H9 (cell line): ENCODE data around the gene REV1. TPM values are rescaled to one million over a fixed set of nuclear protein-coding genes. Genes with fewer than 3 reads are reported as not detected.
A peak's percentile ranks its signal among the peaks of the same experiment; 100 is the strongest.

Experiments used
- DNase-seq: peaks from one replicate; pipeline ENCODE4 v3.0.0-alpha.2; 2017
- H2AFZ ChIP-seq: one replicate; pipeline ENCODE4 v1.6.1; 2013; ENCODE audit warnings: mild to moderate bottlenecking, low read length, control low read depth, moderate library complexity
- H2AK5ac ChIP-seq: 2 replicates; pipeline ENCODE4 v1.6.1; 2013; ENCODE audit warnings: low read length, control low read depth, mixed read lengths; ENCODE audit not compliant: insufficient read length
- H2BK120ac ChIP-seq: one replicate; pipeline ENCODE4 v1.6.1; 2013; ENCODE audit warnings: low read depth, mild to moderate bottlenecking, low read length, control low read depth, inconsistent platforms; ENCODE audit not compliant: poor library complexity, severe bottlenecking
- H2BK12ac ChIP-seq: 2 replicates; pipeline ENCODE4 v1.6.1; 2013; ENCODE audit warnings: low read length, control low read depth, mixed read lengths, low read depth; ENCODE audit not compliant: insufficient read length
- H2BK15ac ChIP-seq: 2 replicates; pipeline ENCODE4 v1.6.1; 2013; ENCODE audit warnings: low read depth, low read length, control low read depth
- H2BK20ac ChIP-seq: one replicate; pipeline ENCODE4 v1.6.1; 2013; ENCODE audit warnings: low read depth, mild to moderate bottlenecking, low read length, control low read depth, inconsistent platforms; ENCODE audit not compliant: poor library complexity, severe bottlenecking
- H2BK5ac ChIP-seq: 2 replicates; pipeline ENCODE4 v1.6.1; 2013; ENCODE audit warnings: low read length, control low read depth, mixed read lengths; ENCODE audit not compliant: insufficient read length
- H3K14ac ChIP-seq: 2 replicates; pipeline ENCODE4 v1.6.1; 2013; ENCODE audit warnings: low read length, control low read depth; ENCODE audit not compliant: insufficient read depth
- H3K18ac ChIP-seq: 2 replicates; pipeline ENCODE4 v1.6.1; 2013; ENCODE audit warnings: low read depth, mild to moderate bottlenecking, mixed read lengths, low read length, control low read depth; ENCODE audit not compliant: insufficient read length
- H3K23ac ChIP-seq: 2 replicates; pipeline ENCODE4 v1.6.1; 2013; ENCODE audit warnings: low read length, control low read depth, mixed read lengths, low read depth; ENCODE audit not compliant: insufficient read length
- H3K23me2 ChIP-seq: 2 replicates; pipeline ENCODE4 v1.6.1; 2013; ENCODE audit warnings: low read depth, mild to moderate bottlenecking, mixed read lengths, low read length, control low read depth; ENCODE audit not compliant: insufficient read length, poor library complexity, severe bottlenecking
- H3K27ac ChIP-seq: 2 replicates; pipeline ENCODE4 v1.5.1; 2013; ENCODE audit warnings: low read length, control low read depth, mixed read lengths, low read depth; ENCODE audit not compliant: insufficient read length
- H3K27me3 ChIP-seq: 2 replicates; pipeline ENCODE4 v1.6.1; 2013; ENCODE audit warnings: low read length, control low read depth, inconsistent platforms; ENCODE audit not compliant: insufficient read depth
- H3K4ac ChIP-seq: 2 replicates; pipeline ENCODE4 v1.6.1; 2013; ENCODE audit warnings: low read depth, mild to moderate bottlenecking, control low read depth, inconsistent platforms, low read length, moderate library complexity
- H3K4me1 ChIP-seq: 2 replicates; pipeline ENCODE4 v1.6.1; 2013; ENCODE audit warnings: low read length, control low read depth, inconsistent platforms; ENCODE audit not compliant: insufficient read depth
- H3K4me2 ChIP-seq: 2 replicates; pipeline ENCODE4 v1.6.1; 2013; ENCODE audit warnings: low read length, control low read depth, mixed read lengths; ENCODE audit not compliant: insufficient read length, insufficient read depth
- H3K56ac ChIP-seq: 2 replicates; pipeline ENCODE4 v1.6.1; 2013; ENCODE audit warnings: low read depth, mild to moderate bottlenecking, mixed read lengths, low read length, control low read depth; ENCODE audit not compliant: insufficient read length
- H3K79me1 ChIP-seq: 2 replicates; pipeline ENCODE4 v1.6.1; 2013; ENCODE audit warnings: low read depth, mild to moderate bottlenecking, moderate library complexity, low read length, control low read depth, inconsistent platforms; ENCODE audit not compliant: insufficient read depth, poor library complexity, severe bottlenecking
- H3K79me2 ChIP-seq: 2 replicates; pipeline ENCODE4 v1.6.1; 2013; ENCODE audit warnings: low read length, control low read depth, inconsistent platforms; ENCODE audit not compliant: insufficient read depth
- H3K9ac ChIP-seq: 2 replicates; pipeline ENCODE4 v1.6.1; 2013; ENCODE audit warnings: low read length, control low read depth, mixed read lengths; ENCODE audit not compliant: insufficient read length; ENCODE audit errors: extremely low read depth
- H3K9me3 ChIP-seq: one replicate; pipeline ENCODE4 v1.6.1; 2013; ENCODE audit warnings: low read depth, low read length, inconsistent platforms; ENCODE audit not compliant: control insufficient read depth
- H3T11ph ChIP-seq: one replicate; pipeline ENCODE4 v1.6.1; 2013; ENCODE audit warnings: mild to moderate bottlenecking, low read length, control low read depth, inconsistent platforms
- H4K20me1 ChIP-seq: one replicate; pipeline ENCODE4 v1.6.1; 2013; ENCODE audit not compliant: control insufficient read depth, insufficient read length, insufficient read depth
- H4K5ac ChIP-seq: 2 replicates; pipeline ENCODE4 v1.6.1; 2013; ENCODE audit warnings: low read depth, mild to moderate bottlenecking, mixed read lengths, low read length, control low read depth; ENCODE audit not compliant: insufficient read length
- H4K8ac ChIP-seq: replicated peaks from 2 replicates; pipeline ENCODE4 v1.6.1; 2013; ENCODE audit warnings: low read length, control low read depth, mixed read lengths, low read depth; ENCODE audit not compliant: insufficient read length
- H4K91ac ChIP-seq: 2 replicates; pipeline ENCODE4 v1.6.1; 2013; ENCODE audit warnings: low read depth, mild to moderate bottlenecking, moderate library complexity, mixed read lengths, low read length, control low read depth; ENCODE audit not compliant: insufficient read length
- H3K27ac Mint-ChIP-seq, 3 experiments: 2 replicates in 2 of 3; 3 replicates in 1 of 3; pipeline ENCODE4 v1.8.0; 2020 to 2021; ENCODE audit warnings: mixed read lengths in 3 of 3, mild to moderate bottlenecking in 1 of 3, moderate library complexity in 1 of 3
- H3K27me3 Mint-ChIP-seq: 2 replicates; pipeline ENCODE4 v1.8.0; 2021; ENCODE audit warnings: low read depth, mild to moderate bottlenecking, moderate library complexity, mixed read lengths
- H3K36me3 Mint-ChIP-seq, 3 experiments: 2 replicates in 2 of 3; 3 replicates in 1 of 3; pipeline ENCODE4 v1.8.0; 2020 to 2021; ENCODE audit warnings: low read depth in 3 of 3, mixed read lengths in 3 of 3; ENCODE audit not compliant: insufficient read depth in 1 of 3
- H3K4me1 Mint-ChIP-seq, 2 experiments: 2 replicates each; pipeline ENCODE4 v1.8.0; 2020; ENCODE audit warnings: mixed read lengths in 2 of 2
- H3K4me3 Mint-ChIP-seq, 2 experiments: 2 replicates in 1 of 2; 3 replicates in 1 of 2; pipeline ENCODE4 v1.8.0; 2020 to 2021; ENCODE audit warnings: mild to moderate bottlenecking in 2 of 2, mixed read lengths in 2 of 2, moderate library complexity in 1 of 2
- H3K9me3 Mint-ChIP-seq, 2 experiments: 2 replicates in 1 of 2; 3 replicates in 1 of 2; pipeline ENCODE4 v1.8.0; 2020; ENCODE audit warnings: mild to moderate bottlenecking in 2 of 2, mixed read lengths in 2 of 2, moderate library complexity in 1 of 2
- WGBS: extraction: QIAGEN DNeasy Blood & Tissue Kit; methylation state at CpG from one replicate; pipeline ENCODE4 v1.1.7; 2013; ENCODE audit warnings: missing lambda C conversion rate, low lambda C conversion rate, mixed read lengths; ENCODE audit not compliant: insufficient read length; ENCODE audit errors: extremely low coverage; 5-methylcytosine and 5-hydroxymethylcytosine counted together
- total RNA-seq: library from RNA; stranded (reverse); gene quantifications from 2 replicates; pipeline ENCODE4 v1.2.1, GENCODE V29; 2021
- TF ChIP-seq, protein P1 (sequence below): fragments of 200-600 bp; sonication (generic); conservative IDR thresholded peaks from 3 replicates; pipeline ENCODE4 v1.8.0; 2021; ENCODE audit warnings: antibody characterized with exemption, mild to moderate bottlenecking

REV1 gene
- total RNA-seq, 1 experiment from 2014 or later = 41.6 TPM

GRCh38 chr2:99386011-99386410, 103.8 kb downstream of the REV1 start:
- no peaks in the 10 kb centered on the region for H3K9me3 Mint-ChIP-seq
- H3K79me1 ChIP-seq = no peaks in the 10 kb centered on the region
- no peak overlapping the region for H3K4ac ChIP-seq
- H3K4me1 ChIP-seq = no peaks in the 10 kb centered on the region
- no peak overlapping the region for H3K27ac ChIP-seq
- no peaks in the 10 kb centered on the region for H4K20me1 ChIP-seq
- no peak overlapping the region for H2BK12ac ChIP-seq
- no peak overlapping the region for H4K5ac ChIP-seq
- no peaks in the 10 kb centered on the region; the same call in 1 of the 2 replicates for H3K79me2 ChIP-seq
- H3T11ph ChIP-seq = no peak overlapping the region
- H3K18ac ChIP-seq = no peak overlapping the region
- H3K56ac ChIP-seq = no peak overlapping the region
- H3K4me3 Mint-ChIP-seq = no peak overlapping the region
- H2BK15ac ChIP-seq = no peak overlapping the region
- peaks cover 3 to 10% of the 10 kb centered on the region in 2 experiments; a peak in 3 of 4 replicates for H3K4me1 Mint-ChIP-seq
- no peak overlapping the region for H4K91ac ChIP-seq
- H3K27ac Mint-ChIP-seq = peak overlapping the region in 2 of 3 experiments; percentile 27 to 63; a peak in 3 of 7 replicates
- no peak overlapping the region for H2AFZ ChIP-seq
- H3K27me3 ChIP-seq = no peaks in the 10 kb centered on the region
- H3K23me2 ChIP-seq = no peaks in the 10 kb centered on the region
- no peaks in the 10 kb centered on the region for H3K9me3 ChIP-seq
- no CpG with 5 or more reads among the region's 2 CpGs for WGBS
- H3K27me3 Mint-ChIP-seq = no peaks in the 10 kb centered on the region
- no peak overlapping the region for H2BK5ac ChIP-seq
- peaks cover 36 to 61% (median 54%) of the 10 kb centered on the region in 3 experiments for H3K36me3 Mint-ChIP-seq
- no peak overlapping the region for H3K23ac ChIP-seq
- H2AK5ac ChIP-seq = no peak overlapping the region
- TF ChIP-seq, protein P1, sequence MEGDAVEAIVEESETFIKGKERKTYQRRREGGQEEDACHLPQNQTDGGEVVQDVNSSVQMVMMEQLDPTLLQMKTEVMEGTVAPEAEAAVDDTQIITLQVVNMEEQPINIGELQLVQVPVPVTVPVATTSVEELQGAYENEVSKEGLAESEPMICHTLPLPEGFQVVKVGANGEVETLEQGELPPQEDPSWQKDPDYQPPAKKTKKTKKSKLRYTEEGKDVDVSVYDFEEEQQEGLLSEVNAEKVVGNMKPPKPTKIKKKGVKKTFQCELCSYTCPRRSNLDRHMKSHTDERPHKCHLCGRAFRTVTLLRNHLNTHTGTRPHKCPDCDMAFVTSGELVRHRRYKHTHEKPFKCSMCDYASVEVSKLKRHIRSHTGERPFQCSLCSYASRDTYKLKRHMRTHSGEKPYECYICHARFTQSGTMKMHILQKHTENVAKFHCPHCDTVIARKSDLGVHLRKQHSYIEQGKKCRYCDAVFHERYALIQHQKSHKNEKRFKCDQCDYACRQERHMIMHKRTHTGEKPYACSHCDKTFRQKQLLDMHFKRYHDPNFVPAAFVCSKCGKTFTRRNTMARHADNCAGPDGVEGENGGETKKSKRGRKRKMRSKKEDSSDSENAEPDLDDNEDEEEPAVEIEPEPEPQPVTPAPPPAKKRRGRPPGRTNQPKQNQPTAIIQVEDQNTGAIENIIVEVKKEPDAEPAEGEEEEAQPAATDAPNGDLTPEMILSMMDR = no peak
- no peak overlapping the region for H2BK20ac ChIP-seq
- no peak overlapping the region for H3K4me2 ChIP-seq
- H4K8ac ChIP-seq = no peak overlapping the region
- H2BK120ac ChIP-seq = no peak overlapping the region
- no peak for DNase-seq
- H3K14ac ChIP-seq = no peak overlapping the region
- no peak overlapping the region for H3K9ac ChIP-seq
